ENCODE measurements around the gene MINDY1. TPM values are rescaled to one million over a fixed set of nuclear protein-coding genes. Genes with fewer than 3 reads are reported as not detected.

MINDY1 gene
- total and polyA plus RNA-seq, 2 donors (not counting 3 experiments of a cell fraction or from before 2014, with no cell fraction given), result 12.0 to 15.4 TPM

- H2AFZ ChIP-seq (ENCODE audit: low read depth, low read length), result no peak overlapping the region
Measured at GRCh38 chr1:150976401-150976821, 30.3 kb downstream of the MINDY1 start.

More at GRCh38 chr1:150976401-150976821, 30.3 kb downstream of the MINDY1 start:
- peaks cover 28% of the 10 kb centered on the region for H3K79me2 ChIP-seq (ENCODE audit: control insufficient read depth, insufficient read depth, low read length)
- no peaks in the 10 kb centered on the region for H3K9me3 ChIP-seq (replicated peaks; ENCODE audit: control insufficient read depth, insufficient read depth, low read length)
- H3K36me3 ChIP-seq (ENCODE audit: control insufficient read depth in 2 of 2, extremely low read depth in 1 of 2, insufficient read depth in 2 of 2, low read length in 2 of 2), result no peaks in the 10 kb centered on the region
- ChIA-PET POLR2A (interaction anchor here (0.6 kb wide), 1 partner anchor 47 kb away, joined by 4 read pairs; no protein-coding TSS in a partner anchor), CTCF (interaction anchor here (0.6 to 17.1 kb wide), 3 partner anchors 13 to 30 kb away, joined by 5 to 278 read pairs (median 101); partner anchors contain the start of gene MINDY1)
- no TSS peak for BruUV-seq (replicated peaks)
- intact Hi-C loops (cut with micrococcal nuclease), result loop anchor here (5.0 kb wide), 3 partner anchors 99 to 349 kb away; partner anchors contain the start of genes ARNT, ENSA and SEMA6C
- DNase-seq (ENCODE audit: low read depth, low spot score) (no peak), FAIRE-seq (no peak)
- H3K9ac ChIP-seq (replicated peaks; ENCODE audit: extremely low read depth, insufficient read depth, low read length), result no peak overlapping the region
- H3K9me1 ChIP-seq (replicated peaks; ENCODE audit: control insufficient read depth, extremely low read depth, insufficient read depth, low read length), result no peaks in the 10 kb centered on the region
- TF ChIP-seq POLR2AphosphoS5 (IDR thresholded peaks at IDR 0.05; ENCODE audit: insufficient read depth, low read depth, low read length) (no peak), CTCF (IDR thresholded peaks at IDR 0.05; ENCODE audit: extremely low read depth in 1 of 2, insufficient read depth in 1 of 2, low read depth in 1 of 2, low read length in 2 of 2) (no peak), MYC (IDR thresholded peaks at IDR 0.05; ENCODE audit: low read depth, low read length) (no peak), EZH2 (IDR thresholded peaks at IDR 0.05; ENCODE audit: borderline replicate concordance, low read depth, low read length, severe bottlenecking) (no peak), FOS (IDR thresholded peaks at IDR 0.05; ENCODE audit: borderline replicate concordance, insufficient read depth, low read length) (no peak)
- H3K27ac ChIP-seq (ENCODE audit: insufficient read depth, low read depth, low read length), result peak overlapping the region; percentile 67
- H3K27me3 ChIP-seq (ENCODE audit: control insufficient read depth in 2 of 2, insufficient read depth in 2 of 2, low read length in 2 of 2), result no peaks in the 10 kb centered on the region
- H3K4me2 ChIP-seq (ENCODE audit: insufficient read depth, low read length), result no peak overlapping the region
- peaks cover 36% of the 10 kb centered on the region for H3K4me1 ChIP-seq (ENCODE audit: control insufficient read depth, extremely low read depth, insufficient read depth, low read length)
- no peak overlapping the region for H3K4me3 ChIP-seq (replicated peaks in 1 of 3; ENCODE audit: insufficient read depth in 1 of 3, low read depth in 1 of 3, low read length in 3 of 3)
- no peaks in the 10 kb centered on the region for H4K20me1 ChIP-seq (replicated peaks; ENCODE audit: control insufficient read depth, extremely low read depth, insufficient read depth, low read length)
- dilution Hi-C loops (cut with MboI; ENCODE audit: extremely low pct_ligation_motif_present, low sequenced_read_pairs), result no loop called here

All from endothelial cell of umbilical vein (primary cell).